Immature natural killer cell (primary cell): ENCODE measurements around the gene UBAP1. TPM values are rescaled to one million over a fixed set of nuclear protein-coding genes. Genes with fewer than 3 reads are reported as not detected.
"Not testable (repeated sequence)": the region's sequence is repeated elsewhere in the genome, so short reads cannot be mapped to it uniquely, and the experiment has no call there.

Source experiments
- DNase-seq, 3 donors: peaks; one replicate each; pipeline ENCODE4 v3.0.0; 2022; ENCODE audit warnings: mixed read lengths in 1 of 3
- H3K27ac Mint-ChIP-seq, 6 donors: one replicate each; pipeline ENCODE4 v1.8.0; 2020; ENCODE audit warnings: mixed read lengths in 6 of 6, mild to moderate bottlenecking in 5 of 6, inconsistent platforms in 4 of 6, moderate library complexity in 3 of 6
- H3K27me3 Mint-ChIP-seq, 3 donors: one replicate each; pipeline ENCODE4 v1.8.0; 2020 to 2021; ENCODE audit warnings: low read depth in 3 of 3, mild to moderate bottlenecking in 3 of 3, mixed read lengths in 3 of 3, moderate library complexity in 3 of 3, inconsistent platforms in 1 of 3
- H3K36me3 Mint-ChIP-seq, 3 donors: one replicate each; pipeline ENCODE4 v1.8.0; 2020; ENCODE audit warnings: mixed read lengths in 3 of 3, inconsistent platforms in 2 of 3, mild to moderate bottlenecking in 2 of 3
- H3K4me1 Mint-ChIP-seq, 2 donors: one replicate each; pipeline ENCODE4 v1.8.0; 2020; ENCODE audit warnings: inconsistent platforms in 2 of 2, mild to moderate bottlenecking in 2 of 2, mixed read lengths in 2 of 2, moderate library complexity in 1 of 2
- H3K4me3 Mint-ChIP-seq, 5 donors: one replicate each; pipeline ENCODE4 v1.8.0; 2020; ENCODE audit warnings: mild to moderate bottlenecking in 5 of 5, mixed read lengths in 5 of 5, inconsistent platforms in 3 of 5, moderate library complexity in 3 of 5
- H3K9me3 Mint-ChIP-seq, 6 donors: one replicate each; pipeline ENCODE4 v1.8.0; 2020; ENCODE audit warnings: mild to moderate bottlenecking in 6 of 6, mixed read lengths in 6 of 6, inconsistent platforms in 4 of 6, moderate library complexity in 3 of 6
- polyA plus RNA-seq, 3 donors: library from polyadenylated mRNA; unstranded; fragments of 300-500 nt; fragmentation: Illumina TruSeq; gene quantifications; one replicate each; pipeline ENCODE4 v1.2.3, GENCODE V29; 2021

Gene UBAP1
- polyA plus RNA-seq = 10 to 100 TPM; 37.8 to 44.7 (median 43.5) TPM

DNA sequence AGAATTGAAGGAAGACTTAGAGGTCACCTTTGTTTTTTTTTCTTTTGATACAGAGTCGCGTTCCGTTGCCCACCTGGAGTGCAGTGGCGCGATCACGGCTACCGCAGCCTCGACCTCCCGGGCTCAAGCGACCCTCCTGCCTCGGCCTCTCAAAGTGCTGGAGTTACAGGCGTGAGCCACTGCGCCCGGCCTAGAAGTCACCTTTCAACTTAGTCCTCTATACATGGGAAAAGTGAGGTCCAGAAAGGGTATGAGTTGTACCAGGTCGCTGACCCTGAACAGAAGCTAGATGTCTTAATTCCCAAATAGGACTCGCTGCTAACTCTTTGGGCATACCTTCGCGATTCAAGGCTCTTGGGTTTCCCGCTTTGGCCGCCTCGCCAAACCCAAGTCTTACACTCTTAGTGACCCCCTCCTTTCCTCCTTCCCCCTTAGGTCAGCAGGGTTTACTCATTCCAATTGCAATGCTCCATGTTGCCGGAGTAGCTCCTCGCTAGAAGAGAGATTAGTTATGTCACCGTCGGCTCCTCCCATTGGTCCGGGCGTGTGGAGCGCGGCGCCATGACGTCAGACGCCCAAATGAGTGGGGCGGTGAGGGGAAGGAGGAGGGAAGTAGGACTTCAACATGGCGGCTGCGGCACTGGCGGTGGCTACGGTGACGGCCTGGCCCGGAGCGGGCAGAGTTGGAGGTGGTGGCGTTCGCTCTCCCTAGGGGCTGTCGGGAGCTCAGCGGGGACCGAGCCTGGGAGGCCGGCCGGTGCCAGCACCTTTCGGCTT is at the start of gene UBAP1:
Gene UBAP1, plus strand, starts transcription at position 608 of the 777 bp plus-strand sequence. CDS start 41,872 bp downstream, outside the sequence.
- H3K27me3 Mint-ChIP-seq = peaks cover 2 to 11% (median 4%) of the 10 kb centered on the region in 3 donors
- peaks cover 0 to 2% (median 0%) of the 10 kb centered on the region in 6 donors for H3K9me3 Mint-ChIP-seq
- peak within 1 kb of the TSS; percentile 90 to 99 (median 96) for H3K4me3 Mint-ChIP-seq
- no peaks in the 10 kb centered on the region for H3K36me3 Mint-ChIP-seq
- peak; percentile 94 to 95 (median 95) for DNase-seq
- peak within 1 kb of the TSS; percentile 90 to 100 (median 98) for H3K27ac Mint-ChIP-seq
- H3K4me1 Mint-ChIP-seq = peaks cover 25 to 26% of the 10 kb centered on the region in 2 donors

DNA sequence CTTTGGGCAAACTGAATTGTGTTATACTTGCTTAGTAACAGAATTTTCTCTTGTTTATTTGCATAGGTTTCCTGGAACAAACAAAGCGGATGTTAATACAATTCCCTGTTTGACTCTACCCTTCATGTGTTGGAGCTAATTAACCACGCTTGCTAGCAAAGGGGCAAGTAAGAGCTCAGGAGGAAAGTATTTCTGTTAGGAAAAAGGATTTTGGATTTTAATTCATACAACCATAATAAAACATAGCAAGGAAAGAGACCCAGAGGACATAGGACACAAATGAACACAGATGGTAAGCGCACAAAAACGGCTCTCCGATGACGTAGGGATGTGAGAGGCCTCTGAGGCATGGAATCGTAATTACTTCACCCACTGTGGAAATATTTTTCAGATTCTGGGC is 47.3 kb upstream of the UBAP1 start:
- no peak overlapping the region for H3K4me3 Mint-ChIP-seq
- peaks cover 7 to 8% of the 10 kb centered on the region in 2 donors for H3K4me1 Mint-ChIP-seq
- peaks cover 2 to 9% (median 2%) of the 10 kb centered on the region in 3 donors for H3K27me3 Mint-ChIP-seq
- no peaks in the 10 kb centered on the region for H3K36me3 Mint-ChIP-seq
- DNase-seq = no peak
- no peaks in the 10 kb centered on the region for H3K9me3 Mint-ChIP-seq
- H3K27ac Mint-ChIP-seq = no peak overlapping the region

DNA sequence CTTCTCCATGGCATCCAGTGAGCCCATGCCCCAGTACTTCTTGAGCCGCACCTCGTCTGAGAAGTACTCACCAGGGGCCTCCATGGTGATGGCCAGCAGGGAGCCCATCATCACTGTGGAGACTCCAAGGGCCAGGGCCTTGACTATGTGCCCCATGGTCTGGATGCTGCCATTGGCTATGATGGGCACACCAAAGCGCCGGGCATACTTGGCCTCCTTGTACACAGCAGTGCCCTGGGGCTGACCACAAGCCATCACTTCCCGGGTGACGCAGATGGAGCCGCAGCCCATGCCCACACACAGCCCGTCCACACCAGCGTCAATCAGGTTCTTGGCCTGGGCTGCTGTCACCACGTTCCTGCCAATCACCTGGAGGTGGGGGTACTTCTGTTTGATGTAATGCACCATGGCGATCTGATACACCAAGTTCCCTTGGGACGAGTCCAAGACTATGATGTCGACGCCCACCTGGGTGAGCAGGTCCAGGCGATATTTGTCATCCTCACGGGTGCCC is 45.4 kb upstream of the UBAP1 start:
- H3K4me3 Mint-ChIP-seq = no peak overlapping the region
- H3K9me3 Mint-ChIP-seq = no peaks in the 10 kb centered on the region
- no peak for DNase-seq
- H3K27ac Mint-ChIP-seq = no peak overlapping the region
- H3K4me1 Mint-ChIP-seq = peaks cover 0 to 2% of the 10 kb centered on the region in 2 donors
- H3K27me3 Mint-ChIP-seq = peaks cover 0 to 4% (median 1%) of the 10 kb centered on the region in 3 donors
- no peaks in the 10 kb centered on the region for H3K36me3 Mint-ChIP-seq

DNA sequence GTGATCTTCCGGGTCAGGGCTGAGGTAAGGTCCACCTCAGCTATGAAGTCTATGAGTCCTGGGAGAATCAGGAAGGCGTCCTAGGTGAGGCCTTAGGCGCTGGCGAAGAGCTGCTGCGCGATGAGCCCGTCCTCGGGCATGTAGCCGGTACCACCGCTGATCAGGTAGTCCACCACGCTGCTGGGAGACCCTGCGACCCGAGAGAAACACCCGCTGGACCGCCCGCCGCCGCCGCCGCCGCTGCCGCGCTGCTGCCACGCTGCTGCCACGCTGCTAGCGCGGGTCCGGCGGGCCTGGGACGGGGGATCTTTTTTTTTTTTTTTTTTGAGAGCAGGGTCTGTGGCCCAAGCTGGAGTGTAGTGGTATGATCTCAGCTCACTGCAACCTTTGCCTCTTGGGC is 44.3 kb upstream of the UBAP1 start:
- Mint-ChIP-seq H3K27ac (no peak overlapping the region), H3K27me3 (peaks cover 0 to 4% (median 1%) of the 10 kb centered on the region in 3 donors), H3K9me3 (no peaks in the 10 kb centered on the region), H3K4me3 (no peak overlapping the region), H3K4me1 (peaks cover 0 to 2% of the 10 kb centered on the region in 2 donors), H3K36me3 (no peaks in the 10 kb centered on the region)
- DNase-seq = no peak

DNA sequence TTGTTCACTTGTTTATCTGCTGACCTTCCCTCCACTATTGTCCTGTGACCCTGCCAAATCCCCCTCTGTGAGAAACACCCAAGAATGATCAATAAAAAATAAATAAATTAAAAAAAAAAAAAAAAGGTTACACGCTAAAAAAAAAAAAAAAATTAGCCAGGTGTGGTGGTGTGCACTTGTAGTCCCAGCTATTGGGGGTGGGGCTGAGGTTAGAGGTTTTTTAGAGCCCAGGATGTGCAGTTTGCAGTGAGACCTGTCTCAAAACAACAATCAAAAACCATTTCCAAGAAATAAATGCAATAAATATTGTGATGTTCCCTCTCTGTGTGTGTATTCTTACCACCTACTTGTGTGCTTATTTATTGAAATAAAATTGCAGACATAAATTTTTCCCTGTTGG is 40.2 kb upstream of the UBAP1 start:
- H3K9me3 Mint-ChIP-seq, H3K4me3 Mint-ChIP-seq, H3K36me3 Mint-ChIP-seq, H3K27ac Mint-ChIP-seq, H3K27me3 Mint-ChIP-seq, H3K4me1 Mint-ChIP-seq, DNase-seq: not testable (repeated sequence)

DNA sequence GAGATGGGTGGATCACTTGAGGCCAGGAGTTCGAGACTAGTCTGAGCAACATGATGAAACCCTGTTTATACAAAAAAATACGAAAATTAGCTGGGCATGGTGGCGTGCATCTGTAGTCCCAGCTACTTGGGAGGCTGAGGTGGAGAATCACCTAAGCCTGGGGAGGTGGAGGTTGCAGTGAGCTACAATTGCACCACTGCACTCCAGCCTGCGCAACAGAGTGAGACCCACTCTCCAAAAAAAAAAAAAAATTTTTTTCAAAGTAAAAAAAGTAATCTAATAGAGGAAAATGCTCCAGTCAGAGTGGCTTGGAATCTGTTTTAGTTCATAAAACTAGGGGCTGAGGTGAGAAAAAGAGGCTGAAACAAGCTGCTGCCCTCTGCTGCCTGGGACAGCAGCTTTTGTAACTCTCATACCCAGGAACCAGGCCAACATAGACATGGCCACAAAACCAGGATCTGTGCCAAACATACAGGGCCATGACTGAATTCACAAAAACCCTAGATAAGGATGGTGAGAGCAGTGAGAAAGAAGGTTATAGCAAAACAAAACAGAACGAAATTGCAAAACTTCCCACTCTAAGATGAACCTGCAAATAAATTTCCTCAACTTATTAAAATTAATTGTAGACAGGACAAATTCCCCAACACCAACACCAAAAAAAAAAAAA is 39.2 kb upstream of the UBAP1 start:
- H3K36me3 Mint-ChIP-seq = no peaks in the 10 kb centered on the region
- H3K27ac Mint-ChIP-seq = no peak overlapping the region
- H3K9me3 Mint-ChIP-seq = no peaks in the 10 kb centered on the region
- H3K27me3 Mint-ChIP-seq = peaks cover 0 to 3% (median 0%) of the 10 kb centered on the region in 3 donors
- DNase-seq = no peak
- no peak overlapping the region for H3K4me3 Mint-ChIP-seq
- peaks cover 2 to 8% of the 10 kb centered on the region in 2 donors for H3K4me1 Mint-ChIP-seq

DNA sequence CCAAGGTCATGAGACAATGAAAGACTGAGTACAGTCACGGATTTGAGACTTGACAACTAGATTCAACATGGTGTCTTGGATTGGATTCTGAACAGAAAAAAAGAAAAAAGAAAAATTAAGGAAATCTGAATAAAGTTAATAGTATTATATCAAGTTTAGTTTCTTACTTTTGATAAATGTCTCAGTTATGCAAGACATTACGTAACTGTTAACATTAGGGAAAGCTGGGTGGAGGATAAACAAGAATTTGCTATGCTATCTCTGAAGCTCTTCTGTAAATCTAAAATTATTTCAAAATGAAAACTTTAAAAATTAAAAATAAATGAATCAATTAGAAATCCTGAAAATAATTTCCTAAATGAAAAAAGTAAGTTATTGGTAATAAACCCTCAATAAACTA is 38.0 kb upstream of the UBAP1 start:
- Mint-ChIP-seq H3K27me3 (peaks cover 0 to 4% (median 0%) of the 10 kb centered on the region in 3 donors), H3K27ac (no peak overlapping the region), H3K9me3 (no peaks in the 10 kb centered on the region), H3K4me3 (no peak overlapping the region), H3K36me3 (no peaks in the 10 kb centered on the region), H3K4me1 (peaks cover 9 to 17% of the 10 kb centered on the region in 2 donors)
- no peak for DNase-seq

DNA sequence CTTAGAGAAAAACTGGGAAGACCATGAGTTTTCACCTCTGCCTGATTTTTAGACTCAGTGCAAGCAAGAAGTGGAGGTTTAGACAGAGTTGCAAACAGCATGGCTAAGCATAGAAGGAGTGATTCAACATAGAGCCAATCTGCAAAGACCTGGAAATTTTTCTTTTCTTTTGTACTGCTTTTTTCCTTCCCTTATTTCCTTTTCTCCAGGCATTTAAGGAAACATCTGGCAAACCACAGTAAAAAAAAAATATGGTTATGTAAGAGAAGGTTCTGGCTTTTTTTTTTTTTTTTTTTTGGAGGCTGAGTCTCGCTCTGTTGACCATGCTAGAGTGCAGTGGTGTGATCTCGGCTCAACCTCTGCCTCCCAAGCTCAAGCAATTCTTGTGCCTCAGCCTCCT is 35.7 kb upstream of the UBAP1 start:
- no peaks in the 10 kb centered on the region for H3K36me3 Mint-ChIP-seq
- H3K27ac Mint-ChIP-seq = no peak overlapping the region
- no peak overlapping the region for H3K4me3 Mint-ChIP-seq
- H3K9me3 Mint-ChIP-seq = no peaks in the 10 kb centered on the region
- H3K27me3 Mint-ChIP-seq = peaks cover 0 to 4% (median 1%) of the 10 kb centered on the region in 3 donors
- no peak for DNase-seq
- peaks cover 9 to 17% of the 10 kb centered on the region in 2 donors for H3K4me1 Mint-ChIP-seq

DNA sequence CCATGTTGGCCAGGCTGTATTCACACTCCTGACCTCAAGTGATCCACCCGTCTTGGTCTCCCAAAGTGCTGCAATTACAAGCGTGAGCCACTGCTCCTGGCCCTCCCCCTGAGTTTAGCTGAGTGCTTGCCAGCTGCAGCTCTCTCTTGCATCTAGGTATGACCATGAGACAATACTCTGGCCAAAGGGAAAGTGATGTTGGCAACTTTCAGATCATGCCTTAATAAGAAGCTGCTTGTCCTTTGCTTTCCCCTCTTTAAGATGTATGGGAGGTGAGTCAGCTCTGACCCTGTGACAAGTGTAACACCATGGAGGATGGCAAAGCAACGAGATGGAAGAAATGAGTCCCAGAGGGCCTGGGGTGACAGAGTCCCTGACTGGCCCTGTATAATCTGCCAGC is 33.7 kb upstream of the UBAP1 start:
- Mint-ChIP-seq H3K4me1 (peaks cover 9 to 17% of the 10 kb centered on the region in 2 donors), H3K9me3 (no peaks in the 10 kb centered on the region), H3K36me3 (no peaks in the 10 kb centered on the region), H3K4me3 (peak overlapping the region in 4 of 5 donors; percentile 10 to 60 (median 32)), H3K27ac (peak overlapping the region in 3 of 6 donors; percentile 30 to 59 (median 43)), H3K27me3 (peaks cover 0 to 4% (median 1%) of the 10 kb centered on the region in 3 donors)
- DNase-seq = peak; percentile 10 to 32 (median 21)

DNA sequence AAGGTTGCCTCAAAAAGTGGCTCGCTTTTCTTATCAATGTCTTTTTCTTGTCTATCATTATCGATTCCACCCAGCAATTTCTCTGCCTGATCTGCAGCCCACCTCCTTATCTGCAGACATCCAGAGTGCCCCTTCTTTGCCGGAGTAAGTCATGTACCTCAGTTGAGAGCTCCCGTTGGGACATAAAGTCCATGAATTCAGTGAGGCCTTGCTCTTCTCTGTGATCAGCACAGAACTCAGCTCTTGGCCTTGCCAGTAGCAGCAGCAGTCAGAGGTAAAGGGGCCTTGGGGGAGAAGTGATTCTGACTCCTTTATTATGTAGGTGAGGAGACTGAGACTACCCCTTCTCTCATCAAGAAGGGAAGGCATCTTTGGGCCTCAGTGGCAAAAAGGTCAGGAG is 27.4 kb upstream of the UBAP1 start:
- Mint-ChIP-seq H3K36me3 (no peaks in the 10 kb centered on the region), H3K27ac (no peak overlapping the region), H3K4me3 (no peak overlapping the region), H3K4me1 (no peaks in the 10 kb centered on the region), H3K9me3 (no peaks in the 10 kb centered on the region), H3K27me3 (peaks cover 0 to 2% (median 1%) of the 10 kb centered on the region in 3 donors)
- DNase-seq = no peak

DNA sequence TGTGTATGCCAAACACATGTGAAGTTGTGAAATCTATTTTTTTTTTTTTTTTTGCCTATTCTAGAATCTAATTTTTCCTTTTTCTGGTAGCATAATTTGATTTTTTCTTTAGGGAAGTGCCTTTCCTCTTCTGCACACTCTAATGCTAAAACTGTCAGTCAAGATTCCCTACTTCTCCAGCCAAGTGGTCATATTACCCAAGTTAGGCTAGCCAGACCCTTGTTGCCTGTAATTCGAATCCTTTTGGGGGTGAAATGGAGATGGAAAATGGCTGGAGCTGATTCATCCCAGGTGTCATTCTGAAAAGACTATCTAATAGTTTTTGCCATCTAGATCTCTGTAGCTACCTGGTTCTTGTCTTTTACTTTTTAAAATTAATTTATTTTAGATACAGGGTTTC is 24.8 kb upstream of the UBAP1 start:
- Mint-ChIP-seq H3K4me1 (peaks cover 0 to 5% of the 10 kb centered on the region in 2 donors), H3K4me3 (no peak overlapping the region), H3K27ac (no peak overlapping the region), H3K27me3 (peaks cover 0 to 3% (median 2%) of the 10 kb centered on the region in 3 donors), H3K36me3 (no peaks in the 10 kb centered on the region), H3K9me3 (no peaks in the 10 kb centered on the region)
- DNase-seq = no peak

DNA sequence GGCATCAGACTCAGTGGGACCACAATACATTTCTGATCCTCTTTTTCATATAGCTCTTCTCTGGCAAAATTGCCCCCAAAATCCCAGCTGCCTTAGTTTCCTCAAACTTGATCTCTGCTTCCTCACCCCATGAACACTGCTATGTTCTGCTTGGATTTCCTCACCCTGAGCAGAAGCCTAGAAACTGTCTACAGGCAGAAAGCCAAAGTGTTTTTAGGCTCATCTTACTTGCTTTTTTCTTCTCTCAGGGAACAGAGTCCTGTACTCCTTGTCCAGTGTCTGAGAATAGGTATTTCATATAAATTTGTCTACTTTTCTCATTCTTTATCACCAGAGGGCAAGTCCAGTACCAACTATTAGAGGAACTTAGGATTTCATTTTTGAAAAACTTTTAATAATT is 21.5 kb upstream of the UBAP1 start:
- Mint-ChIP-seq H3K4me1 (peaks cover 0 to 7% of the 10 kb centered on the region in 2 donors), H3K4me3 (no peak overlapping the region), H3K27ac (no peak overlapping the region), H3K27me3 (peaks cover 0 to 3% (median 0%) of the 10 kb centered on the region in 3 donors), H3K9me3 (no peaks in the 10 kb centered on the region), H3K36me3 (no peaks in the 10 kb centered on the region)
- no peak for DNase-seq

DNA sequence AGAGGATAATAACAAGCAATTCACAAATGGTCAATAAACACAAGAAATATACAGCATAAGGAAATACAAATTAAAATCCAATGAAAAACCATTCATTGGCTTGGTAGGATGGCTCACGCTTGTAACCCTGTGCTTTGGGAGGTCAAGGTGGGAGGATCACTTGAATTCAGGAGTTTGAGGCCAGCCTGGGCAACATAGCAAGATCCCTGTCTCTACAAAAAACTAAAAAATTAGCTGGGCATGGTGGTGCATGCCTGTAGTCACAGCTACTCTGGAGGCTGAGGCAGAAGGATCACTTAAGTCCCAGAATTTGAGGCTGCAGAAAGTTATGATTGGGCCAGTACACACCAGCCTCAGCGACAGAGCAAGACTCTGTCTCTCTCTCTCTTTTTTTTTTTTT is 20.9 kb upstream of the UBAP1 start:
- no peak for DNase-seq
- Mint-ChIP-seq H3K36me3 (no peaks in the 10 kb centered on the region), H3K27ac (no peak overlapping the region), H3K4me3 (no peak overlapping the region), H3K27me3 (peaks cover 0 to 3% (median 0%) of the 10 kb centered on the region in 3 donors), H3K4me1 (peaks cover 0 to 7% of the 10 kb centered on the region in 2 donors), H3K9me3 (no peaks in the 10 kb centered on the region)

DNA sequence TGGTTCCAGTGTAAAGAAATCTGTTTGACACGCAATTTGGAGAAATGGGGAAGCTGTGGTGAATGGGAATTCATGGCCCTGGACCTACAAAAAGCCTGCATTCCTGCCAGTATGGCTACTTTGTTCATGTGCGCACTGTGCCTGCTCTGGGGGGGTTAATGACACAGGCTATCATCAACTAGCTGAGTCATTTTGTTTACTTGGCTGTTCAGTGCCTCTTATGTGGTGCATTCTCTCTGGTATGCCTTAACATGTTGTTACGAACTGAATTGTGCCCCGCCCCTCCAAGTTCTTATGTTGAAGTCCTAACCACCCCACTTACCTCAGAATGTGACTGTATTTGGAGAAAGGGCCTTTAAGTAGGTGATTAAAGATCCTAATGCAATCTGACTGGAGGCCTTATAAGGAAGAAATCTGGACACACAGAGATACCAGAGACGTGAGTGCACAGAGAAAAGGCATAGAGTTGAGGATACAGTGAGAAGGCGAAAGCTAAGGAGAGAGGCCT is 20.4 kb upstream of the UBAP1 start:
- Mint-ChIP-seq H3K36me3 (no peaks in the 10 kb centered on the region), H3K27ac (no peak overlapping the region), H3K9me3 (no peaks in the 10 kb centered on the region), H3K4me1 (peaks cover 0 to 7% of the 10 kb centered on the region in 2 donors), H3K27me3 (peaks cover 0 to 3% (median 0%) of the 10 kb centered on the region in 3 donors), H3K4me3 (no peak overlapping the region)
- DNase-seq = no peak
